Activated naive CD8-positive, alpha-beta T cell treated with anti-CD3 and anti-CD28 coated beads, Interleukin-2, amount 50 U/mL, for 24 hours (primary cell): ENCODE measurements around the gene SLK.

Experiments used
- ATAC-seq: fragments of 150-1000 bp; cut with Tn5 transposase; one replicate; pipeline ENCODE4 v1.10.0; 2021
- DNase-seq: peaks from one replicate; pipeline ENCODE4 v3.0.0; 2021
- H3K27ac Mint-ChIP-seq: one replicate; pipeline ENCODE4 v1.8.0; 2021; ENCODE audit warnings: mild to moderate bottlenecking, mixed read lengths
- H3K27me3 Mint-ChIP-seq: one replicate; pipeline ENCODE4 v1.8.0; 2021; ENCODE audit warnings: mixed read lengths
- H3K36me3 Mint-ChIP-seq: one replicate; pipeline ENCODE4 v1.8.0; 2021; ENCODE audit warnings: low read depth, mixed read lengths
- H3K4me1 Mint-ChIP-seq: one replicate; pipeline ENCODE4 v1.8.0; 2021; ENCODE audit warnings: mixed read lengths
- H3K4me3 Mint-ChIP-seq: one replicate; pipeline ENCODE4 v1.8.0; 2021; ENCODE audit warnings: mild to moderate bottlenecking, moderate library complexity, mixed read lengths
- H3K9me3 Mint-ChIP-seq: one replicate; pipeline ENCODE4 v1.8.0; 2021; ENCODE audit warnings: mixed read lengths

Gene SLK

DNA sequence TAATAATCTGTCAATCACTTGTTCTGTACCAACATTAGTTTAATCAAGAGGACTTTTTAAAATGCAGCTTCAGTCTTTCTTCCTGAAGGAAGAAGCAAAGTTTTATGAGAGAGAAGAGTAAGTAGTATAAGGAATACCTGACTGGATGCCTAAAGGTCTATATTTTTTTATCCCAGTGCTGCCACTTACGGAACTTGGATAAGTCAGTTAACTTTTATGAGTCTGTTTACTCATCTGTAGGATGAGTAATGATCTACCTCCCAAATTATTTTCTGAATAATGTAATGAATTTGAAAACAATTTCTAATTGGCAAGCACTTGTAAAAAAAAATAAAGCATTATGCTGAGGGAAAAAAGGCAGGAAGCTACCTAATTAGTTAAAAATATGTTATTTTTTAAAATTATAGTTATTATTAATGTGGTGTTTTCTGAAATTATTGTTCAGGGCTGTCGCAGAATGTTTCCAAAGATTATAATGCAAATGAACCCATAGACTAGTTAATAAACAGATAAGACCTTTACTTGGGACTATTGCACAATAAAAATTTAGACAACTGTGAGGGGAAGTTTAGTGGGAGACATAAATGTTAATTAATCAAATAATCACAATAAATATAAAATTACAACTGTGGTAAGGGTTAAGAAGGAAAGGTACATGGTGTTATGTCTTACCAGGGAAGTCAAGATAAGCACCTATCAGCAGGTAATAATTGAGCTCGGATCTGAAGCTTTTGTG is 24.6 kb downstream of the SLK start:
- Mint-ChIP-seq H3K4me1 (peaks cover 33% of the 10 kb centered on the region), H3K36me3 (peaks cover 15% of the 10 kb centered on the region), H3K27ac (no peak overlapping the region), H3K9me3 (no peaks in the 10 kb centered on the region), H3K4me3 (no peak overlapping the region), H3K27me3 (no peaks in the 10 kb centered on the region)
- no peak for DNase-seq
- ATAC-seq: no peak

DNA sequence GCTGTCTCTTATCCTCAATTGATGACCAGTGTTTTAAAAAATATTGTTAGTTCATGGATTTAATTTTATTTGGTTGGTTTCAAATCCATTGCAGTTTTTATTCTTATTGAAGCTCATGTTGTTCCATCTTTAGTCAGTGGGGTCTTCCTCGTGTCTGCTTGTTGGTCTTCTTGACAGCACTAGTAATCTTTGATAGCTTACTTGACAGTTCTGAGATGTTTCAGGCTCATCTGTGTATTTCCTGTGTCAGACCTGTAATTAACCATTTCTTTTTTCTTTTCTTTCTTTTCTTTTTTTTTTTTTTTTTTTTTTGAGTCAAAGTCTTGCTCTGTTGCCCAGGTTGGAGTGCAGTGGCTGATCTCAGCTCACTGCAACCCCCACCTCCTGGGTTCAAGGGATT is 28.2 kb downstream of the SLK start:
- H3K27ac Mint-ChIP-seq: no peak overlapping the region
- no peaks in the 10 kb centered on the region for H3K27me3 Mint-ChIP-seq
- H3K36me3 Mint-ChIP-seq: peaks cover 37% of the 10 kb centered on the region
- no peak overlapping the region for H3K4me3 Mint-ChIP-seq
- DNase-seq (no peak), ATAC-seq (no peak)
- no peaks in the 10 kb centered on the region for H3K9me3 Mint-ChIP-seq
- H3K4me1 Mint-ChIP-seq: peaks cover 16% of the 10 kb centered on the region

DNA sequence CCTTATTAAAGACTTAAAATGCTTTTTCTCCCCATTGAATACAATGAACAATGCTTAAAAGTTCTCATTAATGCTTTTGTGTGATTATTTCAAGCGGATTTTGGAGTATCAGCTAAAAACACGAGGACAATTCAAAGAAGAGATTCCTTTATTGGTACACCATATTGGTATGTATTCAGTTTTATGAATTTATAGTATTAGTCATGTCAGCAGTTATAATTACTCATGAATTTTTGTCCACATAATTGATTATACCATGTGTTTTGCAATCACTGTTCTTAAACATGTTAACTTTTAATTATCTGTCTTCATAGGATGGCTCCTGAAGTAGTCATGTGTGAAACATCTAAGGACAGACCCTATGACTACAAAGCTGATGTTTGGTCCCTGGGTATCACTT is 31.9 kb downstream of the SLK start:
- Mint-ChIP-seq H3K36me3 (peaks cover 56% of the 10 kb centered on the region), H3K27me3 (no peaks in the 10 kb centered on the region), H3K27ac (no peak overlapping the region), H3K4me3 (no peak overlapping the region), H3K9me3 (no peaks in the 10 kb centered on the region), H3K4me1 (peaks cover 18% of the 10 kb centered on the region)
- DNase-seq (no peak), ATAC-seq (no peak)

DNA sequence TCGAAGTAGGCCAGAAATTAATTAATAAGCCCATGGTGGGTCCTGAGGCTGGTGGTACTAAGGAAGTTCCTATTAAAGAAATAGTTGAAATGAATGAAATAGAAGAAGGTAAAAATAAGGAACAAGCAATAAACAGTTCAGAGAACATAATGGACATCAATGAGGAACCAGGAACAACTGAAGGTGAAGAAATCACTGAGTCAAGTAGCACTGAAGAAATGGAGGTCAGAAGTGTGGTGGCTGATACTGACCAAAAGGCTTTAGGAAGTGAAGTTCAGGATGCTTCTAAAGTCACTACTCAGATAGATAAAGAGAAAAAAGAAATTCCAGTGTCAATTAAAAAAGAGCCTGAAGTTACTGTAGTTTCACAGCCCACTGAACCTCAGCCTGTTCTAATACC is 36.0 kb downstream of the SLK start:
- no peaks in the 10 kb centered on the region for H3K27me3 Mint-ChIP-seq
- no peak overlapping the region for H3K27ac Mint-ChIP-seq
- H3K4me3 Mint-ChIP-seq: no peak overlapping the region

DNA sequence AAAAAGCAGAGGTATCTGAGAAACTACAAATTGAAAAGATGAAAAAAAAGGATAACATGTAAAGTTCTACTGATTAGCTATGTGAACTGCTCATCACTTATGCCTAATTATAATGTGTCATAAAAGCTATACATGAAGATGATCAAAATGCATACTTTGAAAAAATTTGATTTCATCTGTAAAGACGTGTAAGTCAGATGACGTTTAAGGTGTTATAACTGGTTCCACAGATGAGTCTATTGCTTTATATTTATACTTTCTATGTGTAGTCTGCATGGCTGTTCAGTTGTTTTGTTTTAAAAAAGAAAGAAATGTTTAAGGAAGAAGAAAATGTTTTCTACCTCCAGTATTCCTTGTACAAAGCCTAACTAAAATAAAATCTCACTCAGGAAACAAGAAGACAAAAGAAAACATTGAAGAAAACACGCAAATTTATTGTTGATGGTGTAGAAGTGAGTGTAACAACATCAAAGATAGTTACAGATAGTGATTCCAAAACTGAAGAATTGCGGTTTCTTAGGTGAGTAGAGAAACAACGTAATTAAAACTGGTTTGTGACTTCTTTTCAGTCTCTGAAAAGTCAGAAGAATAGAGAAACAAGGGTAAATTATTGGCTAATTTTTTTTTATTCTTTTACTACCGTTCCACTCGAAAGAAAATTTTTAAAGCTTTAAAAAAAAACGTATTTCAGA is 38.4 kb downstream of the SLK start:
- H3K27ac Mint-ChIP-seq: no peak overlapping the region
- no peak overlapping the region for H3K4me3 Mint-ChIP-seq
- DNase-seq (no peak), ATAC-seq (no peak)
- H3K9me3 Mint-ChIP-seq: no peaks in the 10 kb centered on the region
- peaks cover 5% of the 10 kb centered on the region for H3K4me1 Mint-ChIP-seq
- peaks cover 43% of the 10 kb centered on the region for H3K36me3 Mint-ChIP-seq
- no peaks in the 10 kb centered on the region for H3K27me3 Mint-ChIP-seq

More for the DNA sequence above, 36.0 kb downstream of the SLK start:
- DNase-seq (no peak), ATAC-seq (no peak)
- Mint-ChIP-seq H3K9me3 (no peaks in the 10 kb centered on the region), H3K36me3 (peaks cover 49% of the 10 kb centered on the region), H3K4me1 (peaks cover 5% of the 10 kb centered on the region)

DNA sequence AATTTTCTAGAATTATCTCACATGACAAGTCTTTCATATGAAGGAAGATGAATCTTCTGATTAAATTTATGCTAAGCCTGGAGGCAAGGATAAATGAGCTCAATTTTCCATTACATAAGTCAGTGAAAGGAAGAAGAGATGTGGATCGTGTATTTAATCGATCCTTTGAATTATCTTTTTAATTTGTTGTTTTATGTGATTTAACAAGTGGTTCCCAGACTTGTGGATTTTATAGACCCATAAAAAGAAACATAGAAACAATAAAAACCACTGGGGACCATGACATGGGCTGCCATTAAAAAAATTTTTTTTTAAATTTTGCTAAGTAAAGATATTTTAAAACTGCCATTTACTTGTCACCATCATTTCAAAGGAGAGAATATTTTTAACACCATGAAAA is 45.0 kb downstream of the SLK start:
- Mint-ChIP-seq H3K36me3 (peaks cover 13% of the 10 kb centered on the region), H3K4me3 (no peak overlapping the region), H3K4me1 (peaks cover 4% of the 10 kb centered on the region), H3K27me3 (no peaks in the 10 kb centered on the region), H3K9me3 (no peaks in the 10 kb centered on the region), H3K27ac (no peak overlapping the region)
- DNase-seq (no peak), ATAC-seq (no peak)

DNA sequence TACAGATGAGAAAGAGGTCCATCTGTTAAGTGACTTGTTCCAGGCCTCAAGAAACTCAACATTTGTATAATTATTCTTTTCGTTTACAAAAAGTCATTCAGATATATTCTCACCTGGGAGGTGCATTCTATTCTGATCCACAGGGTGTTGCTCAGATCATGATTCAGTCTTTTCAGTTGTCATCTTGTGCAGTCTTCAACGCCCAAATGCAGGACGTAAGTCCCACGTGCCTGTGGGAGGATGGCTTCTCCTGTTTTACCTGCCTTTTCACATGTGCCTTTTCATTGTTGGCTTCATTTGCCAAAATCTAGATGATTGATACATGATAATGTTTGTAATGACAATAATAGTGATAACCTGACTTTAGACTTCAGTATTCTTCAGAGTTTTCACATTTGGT is 46.5 kb downstream of the SLK start:
- DNase-seq: no peak
- H3K4me1 Mint-ChIP-seq: peaks cover 10% of the 10 kb centered on the region
- H3K27ac Mint-ChIP-seq: no peak overlapping the region
- no peaks in the 10 kb centered on the region for H3K9me3 Mint-ChIP-seq
- no peak overlapping the region for H3K4me3 Mint-ChIP-seq
- peaks cover 16% of the 10 kb centered on the region for H3K36me3 Mint-ChIP-seq
- H3K27me3 Mint-ChIP-seq: no peaks in the 10 kb centered on the region
- ATAC-seq: no peak

DNA sequence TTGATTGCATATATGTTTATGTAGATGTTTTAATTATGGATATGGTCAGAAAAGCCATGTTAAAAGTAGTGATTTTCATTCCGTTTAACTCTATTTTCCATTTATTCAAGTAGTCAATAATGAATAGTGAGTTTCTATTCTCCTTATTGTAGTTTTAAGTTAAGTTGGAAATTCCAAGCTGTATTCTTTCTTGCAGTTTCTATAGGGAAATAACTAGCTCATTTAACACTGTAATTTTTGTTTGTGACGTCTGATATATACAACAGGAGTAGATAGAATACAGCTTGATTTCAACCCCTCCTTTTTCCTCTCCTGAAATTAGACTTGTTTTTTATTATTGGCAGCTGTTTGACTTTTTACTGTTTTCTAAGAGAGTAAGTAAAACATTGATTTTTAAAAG is 47.2 kb downstream of the SLK start:
- no peak overlapping the region for H3K4me3 Mint-ChIP-seq
- DNase-seq (no peak), ATAC-seq (no peak)
- peaks cover 10% of the 10 kb centered on the region for H3K4me1 Mint-ChIP-seq
- H3K27me3 Mint-ChIP-seq: no peaks in the 10 kb centered on the region
- H3K36me3 Mint-ChIP-seq: peaks cover 16% of the 10 kb centered on the region
- H3K9me3 Mint-ChIP-seq: no peaks in the 10 kb centered on the region
- H3K27ac Mint-ChIP-seq: no peak overlapping the region

DNA sequence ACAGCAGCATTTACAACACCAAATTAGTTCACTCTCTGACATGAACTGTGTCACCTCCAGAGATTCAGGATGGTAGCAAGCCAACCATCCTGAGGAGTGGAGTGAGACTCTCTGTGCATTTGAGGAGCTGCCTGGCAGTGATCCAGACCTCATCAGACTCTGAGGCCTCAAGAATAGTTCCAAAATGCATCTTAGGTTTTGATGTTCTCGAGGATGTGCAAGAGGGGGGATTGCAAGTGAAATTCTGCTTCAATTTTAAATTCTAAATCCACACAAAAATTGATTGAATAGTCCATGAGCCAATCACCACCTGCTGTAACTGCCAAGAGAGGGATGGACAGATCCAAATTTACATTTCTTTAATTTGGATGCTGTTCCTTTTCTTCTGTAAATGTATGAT is 49.7 kb downstream of the SLK start:
- H3K9me3 Mint-ChIP-seq: no peaks in the 10 kb centered on the region
- H3K36me3 Mint-ChIP-seq: peaks cover 29% of the 10 kb centered on the region
- no peak for ATAC-seq
- no peak overlapping the region for H3K4me3 Mint-ChIP-seq
- no peaks in the 10 kb centered on the region for H3K27me3 Mint-ChIP-seq
- DNase-seq: no peak
- no peak overlapping the region for H3K27ac Mint-ChIP-seq
- H3K4me1 Mint-ChIP-seq: peaks cover 13% of the 10 kb centered on the region

DNA sequence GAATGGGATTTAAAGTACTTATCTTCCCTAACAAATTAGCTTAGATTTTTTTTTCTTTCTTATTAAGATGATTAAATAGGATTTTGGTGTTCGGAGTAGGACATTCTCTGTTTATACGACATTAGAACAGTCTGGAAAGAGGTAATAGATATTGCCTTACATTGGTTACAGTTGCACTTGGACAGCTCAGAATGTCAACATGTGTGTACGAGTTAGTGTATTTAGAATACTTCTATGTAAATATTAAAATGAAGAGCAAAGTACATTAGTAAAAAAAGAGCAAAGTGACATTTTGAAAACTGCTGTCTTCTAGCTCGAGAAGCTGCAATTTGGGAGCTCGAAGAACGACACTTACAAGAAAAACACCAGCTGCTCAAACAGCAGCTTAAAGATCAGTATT is 51.5 kb downstream of the SLK start:
- Mint-ChIP-seq H3K27ac (no peak overlapping the region), H3K27me3 (no peaks in the 10 kb centered on the region), H3K4me3 (no peak overlapping the region), H3K9me3 (no peaks in the 10 kb centered on the region), H3K4me1 (peaks cover 13% of the 10 kb centered on the region), H3K36me3 (peaks cover 41% of the 10 kb centered on the region)
- DNase-seq: no peak
- no peak for ATAC-seq

DNA sequence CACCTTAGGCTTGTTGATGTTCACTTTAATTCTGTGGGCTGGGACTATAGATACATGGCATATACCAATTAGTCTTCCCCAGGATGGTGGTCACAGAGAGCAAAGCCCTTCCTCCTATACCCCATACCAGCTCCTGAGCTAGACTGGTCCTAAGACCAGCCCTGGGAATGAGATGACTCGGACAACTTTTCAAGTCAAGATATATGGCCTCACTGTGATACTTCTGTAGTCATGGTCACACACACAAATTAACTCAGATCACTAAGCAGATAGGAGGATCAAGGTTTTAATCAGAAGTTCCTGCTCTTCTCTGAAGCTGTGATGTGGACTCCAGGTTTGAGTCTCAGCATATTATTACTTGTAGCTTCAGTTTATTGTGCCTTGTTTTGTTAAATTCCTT is 53.1 kb downstream of the SLK start:
- peaks cover 51% of the 10 kb centered on the region for H3K36me3 Mint-ChIP-seq
- H3K27ac Mint-ChIP-seq: no peak overlapping the region
- no peaks in the 10 kb centered on the region for H3K9me3 Mint-ChIP-seq
- DNase-seq (no peak), ATAC-seq (no peak)
- H3K4me1 Mint-ChIP-seq: peaks cover 13% of the 10 kb centered on the region
- no peak overlapping the region for H3K4me3 Mint-ChIP-seq
- no peaks in the 10 kb centered on the region for H3K27me3 Mint-ChIP-seq

DNA sequence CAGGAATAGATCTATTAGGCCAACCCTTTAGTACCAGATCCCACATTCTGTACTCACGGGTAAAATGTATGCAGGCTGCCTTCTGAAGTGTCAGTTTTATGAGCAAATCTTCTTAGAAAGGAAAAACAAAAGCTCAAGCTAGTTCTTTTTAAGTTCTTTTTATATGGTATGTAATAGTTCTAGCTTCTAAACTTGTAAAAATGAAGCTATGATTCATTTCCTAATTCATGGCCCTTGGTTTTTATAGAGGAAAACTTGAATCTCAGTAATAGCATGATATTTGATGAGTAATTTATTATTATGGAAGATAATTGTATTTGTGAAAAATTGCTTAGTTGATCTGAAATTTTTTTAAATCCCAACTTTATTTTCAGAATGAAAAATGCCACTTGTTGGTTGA is 54.3 kb downstream of the SLK start:
- peaks cover 13% of the 10 kb centered on the region for H3K4me1 Mint-ChIP-seq
- no peak for DNase-seq
- no peak overlapping the region for H3K27ac Mint-ChIP-seq
- no peak overlapping the region for H3K4me3 Mint-ChIP-seq
- no peaks in the 10 kb centered on the region for H3K27me3 Mint-ChIP-seq
- peaks cover 55% of the 10 kb centered on the region for H3K36me3 Mint-ChIP-seq
- no peaks in the 10 kb centered on the region for H3K9me3 Mint-ChIP-seq
- ATAC-seq: no peak

DNA sequence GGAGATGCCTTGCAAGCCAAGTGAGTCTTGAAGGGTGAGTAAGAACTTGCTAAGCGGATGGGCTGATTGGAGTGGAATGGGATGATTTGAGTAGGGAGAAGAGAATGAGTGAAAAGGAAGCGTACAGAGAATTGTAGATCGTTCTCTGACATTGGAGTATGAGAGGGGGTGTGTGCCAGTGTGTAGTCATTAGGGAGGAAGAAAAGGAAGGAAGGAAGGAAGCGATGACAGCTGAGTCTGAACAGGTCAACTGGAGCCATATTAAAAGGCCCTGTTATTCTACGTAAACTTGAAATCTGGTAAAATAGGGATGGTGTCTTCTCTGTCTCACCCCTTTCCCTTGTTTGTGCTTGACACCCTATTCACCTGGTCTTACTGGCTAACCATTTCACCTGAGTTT is 55.1 kb downstream of the SLK start:
- ATAC-seq (no peak), DNase-seq (no peak)
- no peaks in the 10 kb centered on the region for H3K27me3 Mint-ChIP-seq
- H3K4me1 Mint-ChIP-seq: peaks cover 9% of the 10 kb centered on the region
- H3K4me3 Mint-ChIP-seq: no peak overlapping the region
- no peaks in the 10 kb centered on the region for H3K9me3 Mint-ChIP-seq
- peak overlapping the region; percentile 32 for H3K27ac Mint-ChIP-seq
- peaks cover 56% of the 10 kb centered on the region for H3K36me3 Mint-ChIP-seq

DNA sequence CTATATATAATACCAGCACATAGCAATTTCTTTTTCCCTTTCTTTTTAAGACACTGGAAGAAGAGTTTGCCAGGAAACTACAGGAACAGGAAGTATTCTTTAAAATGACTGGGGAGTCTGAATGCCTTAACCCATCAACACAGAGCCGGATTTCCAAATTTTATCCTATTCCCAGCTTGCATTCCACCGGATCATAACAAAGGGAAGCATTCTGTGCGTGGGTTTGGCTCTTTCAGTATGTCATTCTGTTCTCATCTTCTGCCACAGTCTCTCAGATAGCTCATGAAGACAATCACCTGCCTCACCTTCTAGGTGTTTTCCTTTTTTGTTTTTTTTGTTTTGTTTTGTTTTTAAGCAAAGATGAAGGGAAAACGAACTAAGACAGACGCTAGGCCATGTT is 58.6 kb downstream of the SLK start:
- no peaks in the 10 kb centered on the region for H3K9me3 Mint-ChIP-seq
- no peak for DNase-seq
- no peak for ATAC-seq
- H3K27me3 Mint-ChIP-seq: no peaks in the 10 kb centered on the region
- H3K4me1 Mint-ChIP-seq: peaks cover 6% of the 10 kb centered on the region
- H3K4me3 Mint-ChIP-seq: no peak overlapping the region
- H3K36me3 Mint-ChIP-seq: peaks cover 44% of the 10 kb centered on the region
- H3K27ac Mint-ChIP-seq: no peak overlapping the region

DNA sequence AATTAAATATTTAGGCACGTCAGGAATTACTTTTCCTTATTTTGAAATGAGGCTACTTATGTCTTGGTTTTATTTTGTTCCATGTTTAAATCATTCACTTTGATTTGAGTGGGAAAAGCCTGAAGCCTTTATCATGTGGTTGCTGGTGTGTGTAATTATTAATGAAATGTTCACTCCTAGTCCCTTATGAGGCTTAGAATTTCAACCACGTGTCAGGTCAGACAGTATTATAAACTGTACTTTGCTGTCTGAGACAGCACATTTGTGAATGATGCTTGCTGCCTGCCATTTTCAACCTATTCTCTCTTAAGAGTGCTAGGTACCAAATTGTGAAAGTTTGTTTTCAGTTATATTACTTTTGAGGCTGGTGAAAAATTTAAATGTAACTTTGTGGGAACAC is 59.8 kb downstream of the SLK start:
- no peak for ATAC-seq
- no peaks in the 10 kb centered on the region for H3K27me3 Mint-ChIP-seq
- H3K27ac Mint-ChIP-seq: no peak overlapping the region
- DNase-seq: no peak
- no peaks in the 10 kb centered on the region for H3K9me3 Mint-ChIP-seq
- peaks cover 4% of the 10 kb centered on the region for H3K4me1 Mint-ChIP-seq
- peaks cover 41% of the 10 kb centered on the region for H3K36me3 Mint-ChIP-seq
- no peak overlapping the region for H3K4me3 Mint-ChIP-seq
